WERI-Rb-1 (cell line): ENCODE results near the gene CLIC6.
"Not testable (repeated sequence)": the region's sequence is repeated elsewhere in the genome, so short reads cannot be mapped to it uniquely, and the experiment has no call there.

Source experiments
- DNase-seq: peaks from one replicate; pipeline ENCODE4 v3.0.0-alpha.2; 2020
- H3K27ac ChIP-seq: fragments of 250-450 bp; sonication (Bioruptor Pico); 2 replicates; pipeline ENCODE4 v1.5.1; 2020; ENCODE audit warnings: mild to moderate bottlenecking, moderate library complexity
- H3K27me3 ChIP-seq: fragments of 250-450 bp; sonication (Bioruptor Pico); 2 replicates; pipeline ENCODE4 v1.5.1; 2021; ENCODE audit warnings: mild to moderate bottlenecking, low read depth, moderate library complexity; ENCODE audit not compliant: insufficient read depth, severe bottlenecking
- H3K36me3 ChIP-seq: fragments of 250-450 bp; sonication (Bioruptor Pico); 2 replicates; pipeline ENCODE4 v1.5.1; 2020; ENCODE audit warnings: mild to moderate bottlenecking, moderate library complexity
- H3K4me3 ChIP-seq: 2 replicates; pipeline ENCODE4 v1.5.1; 2011; ENCODE audit warnings: low read depth, mild to moderate bottlenecking, control low read depth, low read length
- H3K9me3 ChIP-seq: fragments of 250-450 bp; sonication (Bioruptor Pico); 2 replicates; pipeline ENCODE4 v1.5.1; 2021; ENCODE audit warnings: mild to moderate bottlenecking, moderate library complexity; ENCODE audit not compliant: severe bottlenecking
- TF ChIP-seq, protein P1 (sequence below): IDR thresholded peaks from 2 replicates; pipeline ENCODE4 v1.5.1; 2011; ENCODE audit warnings: low read depth, mild to moderate bottlenecking, control low read depth, inconsistent platforms, low read length

CLIC6 gene

DNA sequence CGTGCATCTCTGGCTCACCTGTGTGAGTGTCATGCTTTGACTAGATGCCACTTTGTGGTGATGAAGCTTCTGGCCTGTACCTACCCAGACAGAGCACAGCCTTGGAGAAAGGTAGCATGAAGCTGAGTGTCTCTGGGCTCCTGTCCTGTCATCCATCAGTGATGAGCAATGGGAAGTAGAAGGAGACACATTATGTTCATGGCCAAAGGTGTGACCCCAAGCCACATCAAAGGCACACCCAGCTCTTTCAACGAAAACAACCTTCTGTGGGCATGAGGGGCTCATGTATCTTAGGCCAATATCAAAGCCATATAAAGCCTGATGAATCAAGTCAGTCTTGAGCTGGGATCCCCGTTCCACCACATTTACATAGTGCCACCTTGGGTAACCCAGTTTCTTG is 1.0 kb upstream of the CLIC6 start:
- H3K4me3 ChIP-seq, result no peak overlapping the region
- H3K36me3 ChIP-seq, result no peaks in the 10 kb centered on the region
- H3K27ac ChIP-seq, result no peak overlapping the region
- TF ChIP-seq, protein P1, sequence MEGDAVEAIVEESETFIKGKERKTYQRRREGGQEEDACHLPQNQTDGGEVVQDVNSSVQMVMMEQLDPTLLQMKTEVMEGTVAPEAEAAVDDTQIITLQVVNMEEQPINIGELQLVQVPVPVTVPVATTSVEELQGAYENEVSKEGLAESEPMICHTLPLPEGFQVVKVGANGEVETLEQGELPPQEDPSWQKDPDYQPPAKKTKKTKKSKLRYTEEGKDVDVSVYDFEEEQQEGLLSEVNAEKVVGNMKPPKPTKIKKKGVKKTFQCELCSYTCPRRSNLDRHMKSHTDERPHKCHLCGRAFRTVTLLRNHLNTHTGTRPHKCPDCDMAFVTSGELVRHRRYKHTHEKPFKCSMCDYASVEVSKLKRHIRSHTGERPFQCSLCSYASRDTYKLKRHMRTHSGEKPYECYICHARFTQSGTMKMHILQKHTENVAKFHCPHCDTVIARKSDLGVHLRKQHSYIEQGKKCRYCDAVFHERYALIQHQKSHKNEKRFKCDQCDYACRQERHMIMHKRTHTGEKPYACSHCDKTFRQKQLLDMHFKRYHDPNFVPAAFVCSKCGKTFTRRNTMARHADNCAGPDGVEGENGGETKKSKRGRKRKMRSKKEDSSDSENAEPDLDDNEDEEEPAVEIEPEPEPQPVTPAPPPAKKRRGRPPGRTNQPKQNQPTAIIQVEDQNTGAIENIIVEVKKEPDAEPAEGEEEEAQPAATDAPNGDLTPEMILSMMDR, result no peak
- DNase-seq, result no peak
- peaks cover 22% of the 10 kb centered on the region for H3K9me3 ChIP-seq
- H3K27me3 ChIP-seq, result peaks cover 94% of the 10 kb centered on the region

DNA sequence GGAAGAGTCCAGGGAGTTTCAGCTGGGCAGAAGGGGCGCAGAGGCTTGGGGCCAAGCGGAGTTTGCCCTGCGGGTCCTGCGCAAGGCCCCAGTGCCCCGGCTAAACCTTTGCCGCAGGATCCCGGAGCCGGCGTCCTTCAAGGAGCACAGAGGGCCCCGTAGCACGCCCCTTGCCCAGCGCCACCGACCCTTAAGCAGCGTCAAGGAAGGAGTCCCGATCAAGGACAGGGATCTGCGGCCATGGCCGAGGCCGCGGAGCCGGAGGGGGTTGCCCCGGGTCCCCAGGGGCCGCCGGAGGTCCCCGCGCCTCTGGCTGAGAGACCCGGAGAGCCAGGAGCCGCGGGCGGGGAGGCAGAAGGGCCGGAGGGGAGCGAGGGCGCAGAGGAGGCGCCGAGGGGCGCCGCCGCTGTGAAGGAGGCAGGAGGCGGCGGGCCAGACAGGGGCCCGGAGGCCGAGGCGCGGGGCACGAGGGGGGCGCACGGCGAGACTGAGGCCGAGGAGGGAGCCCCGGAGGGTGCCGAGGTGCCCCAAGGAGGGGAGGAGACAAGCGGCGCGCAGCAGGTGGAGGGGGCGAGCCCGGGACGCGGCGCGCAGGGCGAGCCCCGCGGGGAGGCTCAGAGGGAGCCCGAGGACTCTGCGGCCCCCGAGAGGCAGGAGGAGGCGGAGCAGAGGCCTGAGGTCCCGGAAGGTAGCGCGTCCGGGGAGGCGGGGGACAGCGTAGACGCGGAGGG is 520 bp downstream of the CLIC6 start:
- Histone ChIP-seq H3K4me3 (no peak overlapping the region), H3K36me3 (no peaks in the 10 kb centered on the region), H3K27ac (no peak overlapping the region), H3K27me3 (peaks cover 96% of the 10 kb centered on the region), H3K9me3 (peaks cover 22% of the 10 kb centered on the region)
- TF ChIP-seq, protein P1, result no peak
- no peak for DNase-seq

DNA sequence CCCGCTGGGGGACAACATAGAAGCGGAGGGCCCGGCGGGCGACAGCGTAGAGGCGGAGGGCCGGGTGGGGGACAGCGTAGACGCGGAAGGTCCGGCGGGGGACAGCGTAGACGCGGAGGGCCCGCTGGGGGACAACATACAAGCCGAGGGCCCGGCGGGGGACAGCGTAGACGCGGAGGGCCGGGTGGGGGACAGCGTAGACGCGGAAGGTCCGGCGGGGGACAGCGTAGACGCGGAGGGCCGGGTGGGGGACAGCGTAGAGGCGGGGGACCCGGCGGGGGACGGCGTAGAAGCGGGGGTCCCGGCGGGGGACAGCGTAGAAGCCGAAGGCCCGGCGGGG is 1.1 kb downstream of the CLIC6 start:
- not testable (repeated sequence) for DNase-seq, H3K27ac ChIP-seq, H3K4me3 ChIP-seq, H3K36me3 ChIP-seq
- H3K27me3 ChIP-seq, result peaks cover 96% of the 10 kb centered on the region
- peaks cover 22% of the 10 kb centered on the region for H3K9me3 ChIP-seq

DNA sequence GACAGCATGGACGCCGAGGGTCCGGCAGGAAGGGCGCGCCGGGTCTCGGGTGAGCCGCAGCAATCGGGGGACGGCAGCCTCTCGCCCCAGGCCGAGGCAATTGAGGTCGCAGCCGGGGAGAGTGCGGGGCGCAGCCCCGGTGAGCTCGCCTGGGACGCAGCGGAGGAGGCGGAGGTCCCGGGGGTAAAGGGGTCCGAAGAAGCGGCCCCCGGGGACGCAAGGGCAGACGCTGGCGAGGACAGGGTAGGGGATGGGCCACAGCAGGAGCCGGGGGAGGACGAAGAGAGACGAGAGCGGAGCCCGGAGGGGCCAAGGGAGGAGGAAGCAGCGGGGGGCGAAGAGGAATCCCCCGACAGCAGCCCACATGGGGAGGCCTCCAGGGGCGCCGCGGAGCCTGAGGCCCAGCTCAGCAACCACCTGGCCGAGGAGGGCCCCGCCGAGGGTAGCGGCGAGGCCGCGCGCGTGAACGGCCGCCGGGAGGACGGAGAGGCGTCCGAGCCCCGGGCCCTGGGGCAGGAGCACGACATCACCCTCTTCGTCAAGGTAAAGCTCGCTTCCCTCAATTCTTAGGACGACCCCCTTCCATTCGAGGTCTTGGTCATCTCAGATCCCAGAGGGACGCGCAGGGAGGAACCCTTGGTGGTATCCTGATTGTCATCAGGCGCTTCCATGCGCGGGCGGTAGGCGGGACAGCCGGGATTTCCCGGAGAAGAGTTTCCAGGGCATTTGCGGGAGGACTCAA is 1.6 kb downstream of the CLIC6 start:
- peaks cover 22% of the 10 kb centered on the region for H3K9me3 ChIP-seq
- no peaks in the 10 kb centered on the region for H3K36me3 ChIP-seq
- H3K27me3 ChIP-seq, result peaks cover 96% of the 10 kb centered on the region
- TF ChIP-seq, protein P1, result no peak
- H3K4me3 ChIP-seq, result no peak overlapping the region
- no peak overlapping the region for H3K27ac ChIP-seq
- no peak for DNase-seq

DNA sequence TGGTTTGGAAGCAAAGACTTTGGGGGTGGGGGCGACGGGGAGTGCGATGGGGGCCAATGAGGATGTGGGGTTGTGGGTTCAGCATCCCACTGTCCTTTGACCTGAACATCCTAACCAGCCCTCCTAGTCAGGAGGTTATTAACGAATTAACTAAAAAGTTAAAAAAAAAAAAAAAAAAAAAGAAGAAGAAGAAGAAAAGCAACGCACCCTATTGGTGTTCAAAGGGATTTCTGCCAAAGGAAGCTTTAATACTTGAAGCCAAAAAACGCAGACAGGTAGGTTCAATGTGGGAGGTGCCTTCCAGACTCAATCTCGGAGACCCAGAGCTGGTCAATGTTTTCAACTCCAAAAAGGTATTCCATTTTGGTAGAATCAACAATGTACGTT is 2.2 kb downstream of the CLIC6 start:
- Histone ChIP-seq H3K27me3 (peaks cover 96% of the 10 kb centered on the region), H3K36me3 (no peaks in the 10 kb centered on the region), H3K4me3 (no peak overlapping the region), H3K9me3 (peaks cover 22% of the 10 kb centered on the region), H3K27ac (no peak overlapping the region)
- TF ChIP-seq, protein P1, result no peak
- no peak for DNase-seq

DNA sequence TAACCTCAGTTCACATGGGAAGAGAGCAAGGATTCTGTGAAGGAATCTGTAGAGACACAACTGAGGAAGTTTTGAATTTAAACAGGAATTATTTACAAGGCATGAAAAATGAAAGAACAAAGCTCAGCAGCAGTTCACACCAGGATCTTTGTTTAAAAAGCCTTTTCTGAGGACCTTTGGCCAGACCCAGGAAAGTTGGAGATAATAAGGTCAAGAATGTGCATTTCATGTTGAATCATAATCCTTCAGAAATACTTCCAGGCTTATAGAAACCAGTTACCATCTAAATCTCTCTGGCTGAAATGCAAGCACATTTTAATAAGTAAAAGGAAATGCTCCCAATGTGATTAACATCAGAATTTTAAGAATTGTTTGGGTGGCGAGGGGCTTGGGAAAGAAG is 2.7 kb downstream of the CLIC6 start:
- H3K4me3 ChIP-seq, result no peak overlapping the region
- peaks cover 22% of the 10 kb centered on the region for H3K9me3 ChIP-seq
- no peaks in the 10 kb centered on the region for H3K36me3 ChIP-seq
- TF ChIP-seq, protein P1, result no peak
- peaks cover 96% of the 10 kb centered on the region for H3K27me3 ChIP-seq
- no peak overlapping the region for H3K27ac ChIP-seq
- no peak for DNase-seq
